Colon (tissue), 2 donors: ENCODE data around the gene NFATC3.

Source experiments
- FAIRE-seq: peaks from 2 replicates; lab custom pipeline; 2012; peaks lifted over from hg19 to GRCh38; lab: Jason Lieb, UNC
- donor health status: control.
- donor health status: control.

The NFATC3 gene

DNA sequence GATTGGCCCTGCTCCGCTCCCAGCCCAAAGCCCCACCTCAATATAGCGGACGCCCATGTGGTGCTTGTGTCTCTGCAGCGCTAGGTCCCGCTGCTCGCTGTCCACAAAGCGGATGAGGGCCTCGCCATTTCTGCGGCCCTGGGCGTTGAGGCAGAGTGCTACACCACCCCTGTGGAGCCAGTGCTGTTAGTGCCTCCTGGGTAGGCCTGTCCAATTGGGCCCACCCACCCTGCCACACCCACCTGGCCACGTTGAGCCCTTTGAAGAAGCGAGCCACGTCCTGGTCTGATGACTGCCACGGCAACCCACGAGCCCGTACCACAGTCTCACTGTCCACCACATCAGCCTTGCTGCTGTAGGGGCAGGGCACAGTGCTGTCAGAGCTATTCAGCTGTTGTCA lies 147.2 kb downstream of the NFATC3 start:
- no peak for FAIRE-seq

DNA sequence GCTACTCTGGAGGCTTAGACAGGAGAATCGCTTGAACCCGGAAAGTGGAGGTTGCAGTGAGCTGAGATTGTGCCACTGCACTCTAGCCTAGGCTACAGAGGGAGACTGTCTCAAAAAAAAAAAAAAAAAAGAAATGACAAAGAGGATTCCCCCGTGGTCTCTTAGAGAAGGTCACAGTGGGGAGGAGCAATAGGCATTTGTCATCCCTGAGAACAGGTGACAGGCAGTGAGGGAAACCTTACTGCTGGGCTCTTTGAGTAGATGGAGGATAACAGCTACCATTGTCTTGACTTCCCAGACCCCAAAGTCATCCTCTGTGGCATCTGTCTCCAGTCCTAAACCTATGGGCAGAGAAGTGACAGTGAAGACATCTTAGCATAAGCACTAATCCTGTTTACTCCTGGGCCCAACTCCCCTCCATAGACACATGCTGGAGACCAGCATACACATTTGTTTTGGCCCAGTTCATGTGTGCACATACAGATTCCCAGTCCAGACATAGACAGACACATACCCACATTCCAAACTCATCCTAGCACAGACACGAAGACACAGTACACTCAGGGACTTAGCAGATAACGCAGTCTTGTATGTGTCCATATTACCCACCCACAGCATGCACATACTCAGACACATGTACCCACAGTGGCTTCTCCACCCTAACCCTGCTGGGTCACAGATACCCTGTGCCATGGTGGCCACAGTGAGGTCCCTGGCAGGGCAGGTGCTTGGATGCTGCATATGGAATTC lies 148.1 kb downstream of the NFATC3 start:
- FAIRE-seq = no peak

DNA sequence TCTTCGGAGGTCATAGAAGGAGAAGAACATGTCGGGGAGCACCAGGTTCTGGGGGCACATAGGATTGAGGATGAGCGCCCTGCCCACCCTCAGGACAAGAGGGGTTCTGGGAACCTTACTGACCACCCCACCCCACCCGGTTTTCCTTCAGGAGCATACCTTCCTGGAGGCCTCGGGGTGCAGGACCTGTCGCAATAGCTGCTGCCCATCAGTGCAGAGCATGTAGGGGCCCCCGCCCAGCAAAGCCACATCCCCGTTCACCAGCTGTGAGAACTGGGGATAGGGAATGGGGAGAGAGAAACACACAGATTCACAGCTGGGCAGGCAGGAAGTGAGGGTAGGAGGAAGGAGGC lies 148.6 kb downstream of the NFATC3 start:
- no peak for FAIRE-seq

DNA sequence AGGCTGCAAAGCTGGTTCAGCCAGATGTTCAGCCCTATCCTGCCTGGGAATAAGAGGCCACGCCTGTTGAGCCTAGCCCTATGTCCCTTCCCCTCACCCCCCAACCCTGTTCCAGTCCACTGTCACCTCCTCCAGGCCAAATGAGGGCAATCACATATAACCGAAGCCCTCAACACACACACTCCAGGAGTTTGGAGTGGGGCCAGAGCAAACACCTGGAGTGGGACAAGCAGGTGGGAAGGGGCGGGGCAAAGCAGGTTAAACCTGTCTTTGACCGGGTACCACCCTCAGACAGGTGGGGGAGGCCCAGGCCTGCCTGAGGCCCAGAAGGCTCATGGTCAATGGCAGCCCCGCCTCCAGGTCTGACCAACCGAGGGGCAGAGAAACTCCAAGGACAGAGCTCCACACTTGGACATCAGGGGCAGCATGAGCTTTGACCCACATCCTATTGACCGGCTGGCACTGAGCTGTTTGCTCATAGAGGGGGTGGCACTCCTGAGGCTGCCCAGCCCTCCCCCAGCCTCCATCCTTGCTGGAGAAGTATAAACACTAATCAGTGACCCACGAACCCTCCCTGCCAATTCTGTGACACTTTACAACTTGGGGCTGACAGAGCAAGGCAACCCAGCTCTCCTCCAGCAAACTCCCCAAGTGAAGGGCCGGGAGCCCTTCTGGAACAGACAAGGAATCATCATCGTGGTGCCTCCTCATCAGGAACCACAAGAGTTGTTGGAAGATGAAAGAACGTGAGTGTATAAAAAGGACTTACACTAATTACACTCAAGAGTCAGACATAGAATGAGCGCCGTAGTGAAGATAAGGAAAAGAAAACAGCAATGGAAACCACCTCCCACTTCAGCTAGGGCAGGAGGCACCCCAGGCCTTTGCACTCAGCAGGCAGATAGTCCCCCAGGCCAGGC lies 149.3 kb downstream of the NFATC3 start:
- no peak for FAIRE-seq

DNA sequence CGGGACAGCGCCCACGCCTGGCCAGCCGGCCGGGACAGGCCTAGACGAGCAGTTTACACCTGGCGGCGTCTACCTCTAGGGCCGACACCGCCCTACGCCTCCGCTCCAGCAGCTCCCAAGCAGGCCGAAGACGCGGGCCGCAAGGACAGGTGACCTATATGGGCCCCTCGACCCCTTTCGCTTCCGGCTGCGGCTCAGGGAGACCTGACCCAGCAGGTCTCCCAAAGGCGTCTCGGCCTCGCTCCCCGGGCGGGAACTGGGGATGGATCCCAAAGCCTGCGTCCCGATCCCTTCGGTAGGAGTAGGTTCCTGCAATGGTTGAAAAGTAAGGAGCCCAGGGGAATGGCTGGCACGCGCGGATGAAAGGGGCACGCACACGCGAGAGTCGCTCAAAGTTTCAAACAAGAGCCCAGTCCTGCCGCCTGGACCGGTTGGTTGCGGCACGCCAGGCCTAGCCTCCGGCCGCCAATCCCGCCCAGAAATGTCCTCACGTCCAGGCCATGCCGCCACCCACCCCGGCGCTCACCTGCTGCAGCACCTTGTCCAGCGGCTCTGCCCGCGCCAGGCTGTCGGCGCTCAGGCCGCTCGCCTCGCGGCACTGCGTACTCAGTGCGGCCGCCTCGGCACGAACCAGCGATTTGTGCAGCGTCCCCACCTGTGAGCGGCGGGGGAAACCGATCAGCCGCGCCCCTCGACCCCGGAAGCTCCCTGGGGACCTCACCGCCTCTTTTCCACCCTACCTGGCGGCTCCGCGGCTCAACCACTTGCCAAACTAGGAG lies 150.1 kb downstream of the NFATC3 start:
- FAIRE-seq = no peak

DNA sequence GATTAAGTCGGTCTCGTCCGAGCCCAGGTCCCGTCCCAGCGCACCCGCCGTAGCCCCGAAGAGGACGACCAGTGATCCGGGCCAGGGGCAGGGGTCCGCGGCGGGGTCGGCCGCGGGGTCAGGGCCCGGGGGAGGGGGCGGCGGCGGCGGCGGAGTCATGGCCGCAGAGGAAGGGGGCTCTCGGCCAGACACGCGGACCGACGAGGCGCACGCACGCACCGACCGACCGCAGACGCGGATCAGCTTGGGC lies 150.6 kb downstream of the NFATC3 start, which contains the start of gene ESRP2:
TSS of gene ESRP2 (minus strand) at position 241 of the 250 bp plus-strand sequence. CDS start at position 159, 82 bp downstream.
- FAIRE-seq = no peak

DNA sequence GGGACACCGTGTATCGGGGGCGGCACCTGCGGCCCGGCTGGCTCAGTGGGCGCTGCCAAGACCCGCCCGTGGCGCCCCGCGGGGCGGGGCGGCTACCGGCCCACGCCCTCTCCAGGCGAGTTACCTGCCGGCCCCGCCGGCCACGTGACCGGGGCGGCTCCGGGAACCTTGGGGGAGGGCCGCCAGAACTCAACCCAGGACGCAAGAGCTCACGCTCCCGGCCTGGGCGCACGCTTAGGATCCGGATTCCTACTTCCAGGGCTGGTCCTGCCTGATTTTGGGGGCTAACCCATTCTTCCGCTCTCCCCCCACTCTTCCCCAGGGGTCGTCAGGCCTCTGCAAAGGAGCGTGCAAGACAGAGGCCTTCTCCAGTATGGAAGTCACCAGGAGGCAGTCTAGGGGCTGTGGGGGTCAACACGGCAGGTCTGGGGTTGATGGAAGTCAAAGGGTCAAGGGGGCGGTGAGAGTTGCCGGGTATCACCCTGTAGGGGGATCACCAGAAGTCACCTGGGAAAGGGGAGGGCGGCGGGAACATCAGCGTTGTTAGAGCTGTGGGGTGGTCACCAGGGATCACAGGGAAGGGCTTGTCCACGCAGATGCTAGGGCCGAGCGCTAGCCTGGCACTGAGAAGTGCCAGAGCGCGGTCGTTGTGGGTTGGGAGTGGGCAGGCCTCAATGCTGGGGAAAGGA lies 151.1 kb downstream of the NFATC3 start:
- FAIRE-seq = no peak

DNA sequence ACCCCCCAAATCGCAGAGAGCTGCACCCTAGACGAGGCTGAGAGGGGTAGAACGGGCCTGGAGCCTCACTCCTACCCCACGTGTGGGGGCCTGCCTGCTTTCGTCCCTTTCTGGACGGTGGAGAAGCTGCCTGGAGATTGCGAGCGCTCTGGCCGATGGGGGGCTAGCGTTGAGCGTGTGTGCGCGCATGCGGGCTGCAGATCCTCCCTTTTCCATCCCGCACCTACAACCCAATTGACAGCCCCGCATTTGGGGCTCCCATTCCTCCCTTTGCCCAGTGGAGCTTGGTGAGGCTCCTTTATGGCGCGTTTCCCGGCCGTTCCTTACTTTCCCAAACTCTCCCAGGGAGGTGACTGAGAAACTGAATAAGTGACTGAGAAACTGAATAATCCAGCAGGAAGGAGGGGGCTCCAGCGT lies 151.7 kb downstream of the NFATC3 start:
- FAIRE-seq = no peak

DNA sequence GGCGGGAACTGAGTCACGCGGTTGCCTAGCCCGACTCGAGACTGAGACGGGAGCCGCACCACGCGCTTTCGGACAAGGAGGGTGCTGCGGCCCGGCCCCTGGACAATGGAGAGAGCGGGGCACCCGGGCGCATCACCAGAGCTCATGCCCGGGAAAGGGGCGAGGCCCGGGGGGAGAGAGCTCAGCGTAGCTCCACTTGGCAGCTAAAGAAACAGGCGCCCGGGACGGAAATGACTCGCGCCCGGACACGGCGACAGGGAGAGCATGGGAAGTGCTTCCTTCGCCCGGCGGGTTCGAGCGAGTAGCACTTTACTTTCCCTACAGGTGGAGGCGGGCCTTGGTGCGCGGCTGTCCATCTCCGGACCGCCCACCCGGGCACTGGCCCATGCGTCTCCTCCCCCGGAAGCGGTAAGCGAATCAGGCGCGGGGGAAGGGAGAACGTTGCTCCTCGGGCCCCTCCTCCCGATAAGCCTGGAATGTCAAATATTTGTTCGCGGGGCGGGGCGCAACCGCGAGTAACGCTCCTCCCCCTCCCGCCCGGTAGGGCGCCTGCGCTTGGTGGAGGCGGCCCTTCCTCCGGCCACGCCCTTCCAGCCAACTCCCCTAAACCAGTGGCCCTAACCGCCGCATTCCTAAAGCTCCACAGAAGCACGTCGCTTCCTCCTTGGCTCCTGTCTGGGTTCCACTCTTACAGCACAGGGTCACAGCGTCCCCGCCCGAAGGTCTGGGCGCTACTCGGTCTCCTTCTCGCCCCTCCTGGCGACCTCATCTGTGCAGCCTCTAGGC lies 152.3 kb downstream of the NFATC3 start:
- peak; percentile 66 for FAIRE-seq

DNA sequence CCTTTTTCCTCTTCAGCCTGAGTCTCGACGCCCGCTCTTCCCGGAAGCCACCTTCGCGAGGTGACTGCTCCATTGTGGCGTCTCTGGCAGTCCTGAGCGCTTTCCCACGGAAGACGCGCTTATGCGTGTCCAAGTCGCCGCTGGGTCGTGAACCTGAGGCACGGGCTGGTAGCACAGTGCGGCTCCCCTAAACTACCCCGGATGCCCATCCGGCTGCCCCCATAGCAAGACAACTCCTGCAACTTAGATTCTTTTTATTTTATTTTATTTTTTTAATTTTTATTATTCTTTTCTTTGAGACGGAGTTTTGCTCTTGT lies 152.8 kb downstream of the NFATC3 start:
- no peak for FAIRE-seq

DNA sequence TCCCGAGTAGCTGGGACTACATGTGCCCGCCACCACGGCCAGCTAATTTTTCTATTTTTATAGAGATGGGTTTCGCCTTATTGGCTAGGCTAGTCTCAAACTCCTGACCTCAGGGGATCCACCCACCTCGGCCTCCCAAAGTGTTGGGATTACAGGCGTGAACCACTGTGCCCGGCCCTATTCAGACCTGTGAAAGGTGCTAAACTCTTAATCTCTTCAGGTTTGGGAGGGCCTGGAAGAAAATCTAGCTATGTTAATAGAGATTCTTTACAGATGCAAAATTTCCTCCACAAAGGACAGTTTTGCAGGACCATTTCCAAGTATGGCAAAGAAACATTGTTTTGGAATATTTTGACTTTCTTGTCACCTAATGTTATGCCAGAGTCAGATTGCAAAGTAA lies 156.9 kb downstream of the NFATC3 start:
- FAIRE-seq = no peak

DNA sequence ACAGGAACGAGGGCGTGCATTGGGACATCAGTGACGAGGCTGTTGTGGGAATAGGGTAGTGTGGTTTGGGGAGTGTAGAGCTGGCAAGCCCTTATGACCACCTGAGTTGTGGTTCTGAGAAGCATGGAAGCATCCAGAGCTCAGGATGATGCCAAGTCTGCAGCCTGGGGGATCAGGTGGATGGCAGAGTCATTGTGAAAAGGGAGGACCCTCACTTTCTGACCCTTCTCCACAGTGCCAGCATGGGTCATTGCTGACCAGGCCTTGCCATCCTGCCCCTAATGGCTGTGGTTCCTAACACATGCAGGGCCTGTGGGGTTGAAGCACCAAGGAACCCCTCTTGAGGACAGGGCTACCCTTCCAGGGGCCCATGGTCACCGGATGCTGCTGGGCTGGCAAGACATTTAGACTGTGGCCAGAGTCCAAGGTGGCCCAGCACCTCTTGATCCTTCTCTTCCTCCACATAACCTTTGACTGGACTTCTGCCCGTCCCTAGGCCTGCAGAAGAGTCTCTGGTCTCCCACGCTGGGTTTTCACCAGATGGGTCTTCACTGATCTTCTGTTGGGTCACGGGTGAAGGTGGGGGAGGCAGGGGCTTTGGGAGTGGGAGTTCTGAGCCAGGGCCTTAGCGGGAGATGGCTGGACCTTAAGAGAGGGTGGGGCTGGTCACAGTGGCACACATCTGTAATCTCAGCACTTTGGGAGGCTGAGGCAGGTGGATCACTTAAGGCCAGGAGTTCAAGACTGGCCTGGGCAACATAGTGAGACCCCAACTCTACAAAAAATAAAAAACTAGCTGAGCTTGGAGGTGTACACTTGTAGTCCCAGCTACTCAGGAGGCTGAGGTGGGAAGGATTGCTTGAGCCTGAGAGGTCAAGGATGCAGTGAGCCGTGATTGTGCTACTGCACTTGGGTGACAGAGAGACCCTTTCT lies 158.0 kb downstream of the NFATC3 start:
- no peak for FAIRE-seq

DNA sequence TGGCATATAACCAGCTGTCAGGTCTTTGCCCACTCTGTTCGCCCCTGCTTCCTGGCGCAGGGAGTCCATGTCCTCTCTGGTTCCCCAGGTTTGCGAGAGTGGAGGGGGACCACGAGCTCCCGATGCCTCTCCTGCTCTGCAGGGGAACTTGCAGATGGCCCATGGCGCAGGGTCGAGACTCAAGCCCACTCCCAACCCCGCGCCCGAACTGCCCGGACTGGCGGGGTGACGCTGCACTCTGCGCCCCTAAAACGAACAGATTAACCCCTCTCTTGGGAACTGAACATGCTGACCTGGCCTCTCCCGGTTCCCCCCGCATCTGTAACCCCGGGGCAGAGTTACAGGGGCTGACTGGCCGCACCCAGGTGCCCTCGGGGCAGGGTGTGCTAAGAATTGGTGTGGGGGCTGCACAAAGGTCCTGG lies 159.3 kb downstream of the NFATC3 start:
- FAIRE-seq = no peak

DNA sequence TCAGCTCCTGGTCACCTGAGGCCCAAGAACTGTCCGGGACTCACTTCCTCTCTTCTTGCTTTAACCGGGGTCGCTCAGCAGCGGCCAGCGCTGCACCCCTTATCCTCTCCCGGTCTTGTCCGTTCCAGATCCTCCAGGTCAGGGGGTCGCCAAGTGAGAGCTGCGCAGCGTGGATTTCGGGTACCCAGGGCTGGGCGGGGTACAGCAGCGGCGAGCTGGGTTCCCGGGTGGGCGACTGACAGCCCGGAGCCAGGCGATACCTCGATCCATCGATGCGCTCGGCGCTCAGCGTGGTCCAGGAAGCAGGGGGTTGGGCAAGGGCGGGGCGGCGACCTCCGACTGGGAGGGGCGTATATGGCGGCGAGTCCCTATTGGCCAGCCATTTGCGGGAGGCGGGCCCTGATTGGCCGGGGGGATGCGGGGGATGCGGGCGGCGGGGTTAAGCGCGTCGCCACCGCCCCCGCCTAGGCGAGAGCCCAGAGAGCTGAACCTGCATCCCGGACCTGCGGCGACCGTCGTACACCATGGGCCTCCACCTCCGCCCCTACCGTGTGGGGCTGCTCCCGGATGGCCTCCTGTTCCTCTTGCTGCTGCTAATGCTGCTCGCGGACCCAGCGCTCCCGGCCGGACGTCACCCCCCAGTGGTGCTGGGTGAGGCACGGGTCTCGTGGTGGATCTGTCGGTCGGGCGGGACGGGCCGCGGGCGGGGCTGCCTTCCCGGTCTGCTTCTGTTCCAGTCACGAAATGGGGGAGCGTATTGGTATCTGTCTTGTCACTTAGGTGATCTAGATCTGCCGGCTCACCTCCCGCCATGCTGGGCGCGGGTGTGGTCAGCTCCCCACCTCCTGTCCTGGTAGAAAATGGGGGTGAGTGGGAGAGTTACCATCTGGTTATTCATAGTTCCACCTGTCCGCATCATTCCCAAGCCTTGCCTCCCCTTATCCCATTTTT lies 160.0 kb downstream of the NFATC3 start, which contains the start of gene PLA2G15:
TSS of gene PLA2G15 (plus strand) at position 471 of the 951 bp plus-strand sequence. CDS start at position 525, 54 bp downstream.
- FAIRE-seq = no peak

DNA sequence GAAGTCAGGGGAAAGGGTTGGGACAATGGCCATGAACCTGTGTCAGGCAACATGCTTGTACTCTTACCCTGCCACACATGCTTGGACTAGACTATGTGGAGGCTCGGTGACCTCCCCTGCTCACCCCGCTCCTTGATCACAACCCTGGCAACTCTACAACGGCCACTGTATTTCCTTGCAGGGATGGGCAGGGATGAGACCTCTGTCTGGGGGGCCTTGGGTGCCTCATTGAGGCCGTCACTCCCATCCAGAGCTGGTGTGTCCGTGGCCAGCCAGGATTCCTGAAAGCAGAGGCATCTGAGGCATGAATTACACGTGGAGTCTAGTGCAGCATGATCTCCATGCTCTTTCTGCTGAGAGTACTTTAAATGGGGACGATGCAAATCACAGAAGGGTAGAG lies 161.0 kb downstream of the NFATC3 start:
- no peak for FAIRE-seq

DNA sequence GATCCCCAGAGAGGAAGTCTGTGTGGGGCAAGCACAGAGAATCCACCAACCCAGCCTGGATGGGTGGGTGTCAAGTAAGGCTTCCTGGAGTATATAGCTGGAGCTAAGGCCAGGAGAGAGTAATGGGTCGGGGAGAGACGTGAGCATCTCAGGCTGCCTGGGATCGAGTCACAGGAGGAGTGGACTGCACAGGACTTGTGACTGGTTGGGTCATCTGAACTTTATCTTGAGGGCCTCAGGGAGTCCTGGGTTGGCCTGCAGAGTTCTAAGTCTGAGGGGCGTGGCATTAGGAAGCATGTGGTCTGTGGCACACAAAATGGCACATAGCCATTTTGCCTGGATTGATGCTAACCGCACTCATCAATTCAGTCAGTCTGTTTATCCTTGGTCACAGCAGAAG lies 161.5 kb downstream of the NFATC3 start:
- FAIRE-seq = no peak

DNA sequence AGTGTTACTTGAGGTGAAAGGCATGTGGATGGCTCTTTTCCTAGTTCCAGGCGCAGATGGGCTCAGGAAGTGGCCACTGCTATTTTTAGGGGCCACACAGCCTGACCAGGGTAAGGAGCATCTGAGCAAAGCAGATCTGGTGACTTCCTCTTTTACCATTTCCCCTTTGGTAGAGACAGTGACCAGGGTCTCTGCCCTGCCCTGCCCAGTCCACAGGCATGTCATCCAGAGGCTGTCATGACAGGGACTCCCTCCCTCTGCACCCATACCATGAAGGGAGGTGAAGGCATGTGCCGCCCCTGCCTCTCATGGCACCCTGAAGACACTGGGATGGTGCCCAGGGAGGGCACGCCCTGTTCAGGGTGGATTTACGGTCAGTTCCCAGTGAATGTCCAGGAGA lies 162.2 kb downstream of the NFATC3 start:
- FAIRE-seq = no peak

DNA sequence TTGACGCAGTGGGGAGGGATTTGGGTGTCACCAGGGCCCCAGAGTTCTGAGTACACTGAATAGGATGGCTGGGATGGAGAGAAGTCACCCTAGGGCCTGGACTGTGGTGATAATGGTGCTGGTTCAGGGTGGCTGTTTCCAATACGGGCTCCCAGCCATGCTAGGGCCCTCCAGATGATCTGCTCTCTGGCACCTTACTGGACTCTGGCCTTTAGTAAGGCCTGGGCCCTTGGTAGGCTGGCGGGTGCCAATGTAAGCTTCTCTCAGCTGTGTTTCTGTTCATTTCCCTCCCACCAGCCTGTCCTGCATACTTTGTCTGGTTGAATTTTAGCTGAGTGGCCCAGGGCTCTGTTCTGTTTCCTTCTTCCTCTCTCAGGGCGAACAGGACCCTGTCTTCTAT lies 162.8 kb downstream of the NFATC3 start:
- FAIRE-seq = no peak

DNA sequence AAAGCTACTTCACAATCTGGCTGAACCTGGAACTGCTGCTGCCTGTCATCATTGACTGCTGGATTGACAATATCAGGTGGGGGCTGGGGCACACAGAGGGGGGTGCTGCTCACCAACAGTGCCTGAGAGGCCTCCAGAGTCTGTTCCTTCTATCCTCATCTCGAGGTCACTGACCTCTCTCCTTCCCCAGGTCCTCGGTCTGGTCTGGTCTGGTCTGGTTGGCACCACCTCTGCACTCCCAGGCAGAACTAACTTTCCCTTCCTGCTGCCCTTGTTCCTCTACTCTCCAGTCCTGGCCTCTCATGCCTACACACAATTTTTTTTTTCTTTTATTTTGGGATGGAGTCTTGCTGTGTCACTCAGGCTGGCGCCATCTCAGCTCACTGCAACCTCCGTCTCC lies 164.2 kb downstream of the NFATC3 start:
- no peak for FAIRE-seq
